Measurements from ENCODE around the gene ELL2. TPM values are rescaled to one million over a fixed set of nuclear protein-coding genes. Genes with fewer than 3 reads are reported as not detected.

The ELL2 gene
- total RNA-seq, 1 experiment from 2014 or later = 27.5 TPM

DNA sequence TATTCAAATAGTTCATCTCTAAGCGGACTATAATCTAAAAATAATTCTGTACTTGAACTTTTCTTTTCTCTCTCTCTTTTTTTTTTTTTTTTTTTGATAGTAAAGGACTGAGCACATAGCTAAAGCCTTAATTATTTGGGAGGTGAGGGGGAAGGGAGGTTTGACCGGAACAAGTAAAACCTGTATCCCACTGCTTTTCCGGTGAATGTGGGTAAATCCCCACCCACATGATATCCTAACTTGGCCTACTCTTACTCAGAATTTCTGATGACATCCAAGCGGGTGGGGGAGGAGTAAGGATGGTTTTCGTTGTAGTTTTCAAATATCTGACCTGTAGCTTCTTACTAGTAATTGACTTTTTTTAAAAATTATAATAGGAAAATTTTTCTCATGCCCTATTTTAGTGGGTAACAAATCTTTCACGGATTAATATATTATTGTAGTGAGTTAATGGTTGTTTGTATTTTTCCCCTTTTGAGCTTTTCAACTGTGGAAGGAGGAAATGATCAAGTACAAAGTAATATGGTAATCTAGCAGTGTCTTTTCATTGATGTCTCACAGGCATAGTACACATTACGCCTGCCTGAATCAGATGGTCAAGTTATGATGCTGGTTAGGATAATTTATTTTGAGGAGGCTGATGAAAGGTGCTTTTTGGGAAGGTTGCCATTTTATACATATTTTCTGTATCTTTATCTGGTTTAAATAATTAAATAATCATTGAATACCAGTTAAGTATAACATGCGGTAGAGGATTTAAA is 2.2 kb upstream of the ELL2 start:
- DNase-seq = no peak
- no peak overlapping the region for H3K18ac ChIP-seq (ENCODE audit: insufficient read length, low read depth, low read length)
- no peak overlapping the region for H2BK5ac ChIP-seq (ENCODE audit: insufficient read length, low read length)
- WGBS (ENCODE audit: extremely low coverage, insufficient read length, low lambda C conversion rate) = no CpG with 5 or more reads among the region's 8 CpGs
- no peak overlapping the region for H2AK5ac ChIP-seq (ENCODE audit: insufficient read length, low read length)
- Mint-ChIP-seq H3K36me3 (ENCODE audit: insufficient read depth in 1 of 3, low read depth in 3 of 3) (no peaks in the 10 kb centered on the region), H3K4me1 (peaks cover 41% of the 10 kb centered on the region in 2 experiments), H3K27ac (no peak overlapping the region), H3K27me3 (ENCODE audit: low read depth) (peaks cover 17% of the 10 kb centered on the region), H3K4me3 (no peak overlapping the region), H3K9me3 (no peaks in the 10 kb centered on the region)
- H4K5ac ChIP-seq (ENCODE audit: insufficient read length, low read depth, low read length) = no peak overlapping the region
- H3K56ac ChIP-seq (ENCODE audit: insufficient read length, low read depth, low read length) = no peak overlapping the region
- TF ChIP-seq, protein P1, sequence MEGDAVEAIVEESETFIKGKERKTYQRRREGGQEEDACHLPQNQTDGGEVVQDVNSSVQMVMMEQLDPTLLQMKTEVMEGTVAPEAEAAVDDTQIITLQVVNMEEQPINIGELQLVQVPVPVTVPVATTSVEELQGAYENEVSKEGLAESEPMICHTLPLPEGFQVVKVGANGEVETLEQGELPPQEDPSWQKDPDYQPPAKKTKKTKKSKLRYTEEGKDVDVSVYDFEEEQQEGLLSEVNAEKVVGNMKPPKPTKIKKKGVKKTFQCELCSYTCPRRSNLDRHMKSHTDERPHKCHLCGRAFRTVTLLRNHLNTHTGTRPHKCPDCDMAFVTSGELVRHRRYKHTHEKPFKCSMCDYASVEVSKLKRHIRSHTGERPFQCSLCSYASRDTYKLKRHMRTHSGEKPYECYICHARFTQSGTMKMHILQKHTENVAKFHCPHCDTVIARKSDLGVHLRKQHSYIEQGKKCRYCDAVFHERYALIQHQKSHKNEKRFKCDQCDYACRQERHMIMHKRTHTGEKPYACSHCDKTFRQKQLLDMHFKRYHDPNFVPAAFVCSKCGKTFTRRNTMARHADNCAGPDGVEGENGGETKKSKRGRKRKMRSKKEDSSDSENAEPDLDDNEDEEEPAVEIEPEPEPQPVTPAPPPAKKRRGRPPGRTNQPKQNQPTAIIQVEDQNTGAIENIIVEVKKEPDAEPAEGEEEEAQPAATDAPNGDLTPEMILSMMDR (conservative IDR thresholded peaks at IDR 0.05) = no peak
- no peak overlapping the region for H3K27ac ChIP-seq (ENCODE audit: insufficient read length, low read depth, low read length)
- peaks cover 5% of the 10 kb centered on the region; the same call in 1 of the 2 replicates for H3K27me3 ChIP-seq (ENCODE audit: insufficient read depth, low read length)
- peaks cover 15% of the 10 kb centered on the region for H3K23me2 ChIP-seq (ENCODE audit: insufficient read length, low read depth, low read length, poor library complexity, severe bottlenecking)
- H3K9ac ChIP-seq (ENCODE audit: extremely low read depth, insufficient read length, low read length) = no peak overlapping the region
- H2BK15ac ChIP-seq (ENCODE audit: low read depth, low read length) = no peak overlapping the region
- H3K23ac ChIP-seq (ENCODE audit: insufficient read length, low read depth, low read length) = no peak overlapping the region
- H2BK120ac ChIP-seq (ENCODE audit: low read depth, low read length, poor library complexity, severe bottlenecking) = no peak overlapping the region
- no peak overlapping the region for H3K4me2 ChIP-seq (ENCODE audit: insufficient read depth, insufficient read length, low read length)
- H4K8ac ChIP-seq (replicated peaks; ENCODE audit: insufficient read length, low read depth, low read length) = no peak overlapping the region
- H3K79me1 ChIP-seq (ENCODE audit: insufficient read depth, low read depth, low read length, poor library complexity, severe bottlenecking) = no peaks in the 10 kb centered on the region
- H2AFZ ChIP-seq (ENCODE audit: low read length) = no peak overlapping the region
- no peak overlapping the region for H3K14ac ChIP-seq (ENCODE audit: insufficient read depth, low read length)
- H3T11ph ChIP-seq (ENCODE audit: low read length) = no peak overlapping the region
- H3K79me2 ChIP-seq (ENCODE audit: insufficient read depth, low read length) = no peaks in the 10 kb centered on the region; the same call in 1 of the 2 replicates
- no peak overlapping the region for H3K4ac ChIP-seq (ENCODE audit: low read depth, low read length)
- no peak overlapping the region for H2BK20ac ChIP-seq (ENCODE audit: low read depth, low read length, poor library complexity, severe bottlenecking)
- no peaks in the 10 kb centered on the region for H4K20me1 ChIP-seq (ENCODE audit: control insufficient read depth, insufficient read depth, insufficient read length)
- H3K9me3 ChIP-seq (ENCODE audit: control insufficient read depth, low read depth, low read length) = no peaks in the 10 kb centered on the region
- peaks cover 8% of the 10 kb centered on the region; the same call in 1 of the 2 replicates for H3K4me1 ChIP-seq (ENCODE audit: insufficient read depth, low read length)
- H2BK12ac ChIP-seq (ENCODE audit: insufficient read length, low read depth, low read length) = no peak overlapping the region
- H4K91ac ChIP-seq (ENCODE audit: insufficient read length, low read depth, low read length) = no peak overlapping the region
